ENCODE results near the gene DCST2.

DCST2 gene

DNA sequence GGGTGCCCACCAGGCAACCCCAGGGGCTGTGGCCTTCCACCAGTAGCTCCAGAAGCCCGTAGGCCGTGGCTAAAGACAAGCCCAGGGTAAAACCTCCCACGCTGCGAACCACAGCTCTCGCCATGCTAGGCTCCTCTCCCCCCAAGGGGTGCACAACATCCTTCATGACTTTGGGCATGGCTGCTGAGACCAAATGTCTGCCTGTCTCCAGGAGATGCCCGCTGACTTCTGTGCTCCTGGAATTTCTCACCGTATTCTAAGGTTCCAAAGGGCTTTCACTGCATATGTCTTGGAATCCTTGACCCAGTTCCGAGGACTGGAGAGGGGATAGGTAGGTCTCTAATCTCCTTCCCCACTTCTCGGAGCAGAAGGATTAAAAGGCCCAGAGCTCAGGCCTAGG is at the start of gene DCST2, which contains the start of gene DCST1:
Gene DCST2, minus strand, starts transcription at position 258 of the 400 bp plus-strand sequence. Its CDS starts 80 bp downstream, at position 178.
Gene DCST1, plus strand, starts transcription at position 301 of the 400 bp plus-strand sequence. CDS start 213 bp downstream, outside the sequence.
- no peak for DNase-seq

DNA sequence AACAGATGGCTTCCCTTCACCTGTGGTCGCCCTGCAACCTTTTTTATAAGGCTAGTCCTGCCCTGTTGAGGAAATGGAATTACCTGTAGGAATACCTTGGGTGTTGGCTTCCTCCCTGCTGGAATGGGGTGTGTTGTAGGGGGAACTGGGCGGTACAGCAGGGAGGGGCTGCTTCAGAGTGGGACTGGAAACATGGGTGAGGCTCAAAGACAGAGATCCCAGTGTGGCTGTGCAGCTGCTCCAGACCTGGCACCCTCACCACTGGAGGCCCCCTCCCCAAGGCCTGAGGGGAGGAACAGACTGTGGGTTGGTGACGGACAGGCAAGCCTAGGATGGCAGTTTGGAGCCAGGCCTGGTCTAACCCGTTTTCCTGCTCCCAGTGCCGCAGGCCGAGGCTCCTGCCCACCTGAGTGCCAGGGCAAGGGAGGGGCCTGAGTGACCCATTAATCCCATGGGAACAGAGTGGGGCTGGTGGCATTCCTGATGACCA is 49.5 kb upstream of the DCST2 start:
- no peak for DNase-seq

DNA sequence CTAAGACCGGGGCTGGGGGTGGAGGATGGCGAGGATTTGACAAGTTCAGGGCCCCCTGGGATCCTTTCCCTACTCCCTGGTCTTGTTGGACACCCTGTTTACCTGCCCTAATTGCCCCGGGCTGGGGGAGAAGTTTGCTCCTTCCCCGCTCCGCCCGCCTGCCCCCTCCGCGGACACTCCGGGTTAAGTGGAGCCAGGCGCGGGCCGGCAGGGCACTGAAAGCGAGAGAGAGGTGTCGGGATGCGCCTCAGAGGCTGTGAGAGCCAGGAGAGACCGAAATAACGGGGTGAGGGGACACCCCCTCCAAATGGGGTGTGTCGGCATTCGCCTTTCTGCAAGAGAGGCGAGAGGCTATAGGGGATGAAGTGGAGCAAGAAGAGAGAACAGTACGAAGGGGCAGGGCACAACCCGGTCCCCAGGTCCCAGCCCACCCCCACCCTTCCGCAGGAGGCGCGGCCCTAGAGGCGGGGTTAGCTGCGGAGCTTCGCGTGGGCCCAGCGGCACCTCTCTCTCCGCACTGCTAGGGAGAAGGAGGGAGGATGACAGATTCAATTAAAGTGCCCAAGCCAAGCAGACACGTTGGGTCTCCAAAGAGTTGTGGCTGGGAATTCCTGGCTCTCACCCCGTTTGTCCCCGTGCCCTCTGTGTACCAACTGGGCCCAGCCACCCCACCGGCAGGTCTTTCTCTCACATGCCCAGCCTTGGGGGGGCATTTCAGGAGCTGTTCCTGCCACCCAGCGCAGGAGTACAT is 48.9 kb upstream of the DCST2 start:
- DNase-seq, result no peak

DNA sequence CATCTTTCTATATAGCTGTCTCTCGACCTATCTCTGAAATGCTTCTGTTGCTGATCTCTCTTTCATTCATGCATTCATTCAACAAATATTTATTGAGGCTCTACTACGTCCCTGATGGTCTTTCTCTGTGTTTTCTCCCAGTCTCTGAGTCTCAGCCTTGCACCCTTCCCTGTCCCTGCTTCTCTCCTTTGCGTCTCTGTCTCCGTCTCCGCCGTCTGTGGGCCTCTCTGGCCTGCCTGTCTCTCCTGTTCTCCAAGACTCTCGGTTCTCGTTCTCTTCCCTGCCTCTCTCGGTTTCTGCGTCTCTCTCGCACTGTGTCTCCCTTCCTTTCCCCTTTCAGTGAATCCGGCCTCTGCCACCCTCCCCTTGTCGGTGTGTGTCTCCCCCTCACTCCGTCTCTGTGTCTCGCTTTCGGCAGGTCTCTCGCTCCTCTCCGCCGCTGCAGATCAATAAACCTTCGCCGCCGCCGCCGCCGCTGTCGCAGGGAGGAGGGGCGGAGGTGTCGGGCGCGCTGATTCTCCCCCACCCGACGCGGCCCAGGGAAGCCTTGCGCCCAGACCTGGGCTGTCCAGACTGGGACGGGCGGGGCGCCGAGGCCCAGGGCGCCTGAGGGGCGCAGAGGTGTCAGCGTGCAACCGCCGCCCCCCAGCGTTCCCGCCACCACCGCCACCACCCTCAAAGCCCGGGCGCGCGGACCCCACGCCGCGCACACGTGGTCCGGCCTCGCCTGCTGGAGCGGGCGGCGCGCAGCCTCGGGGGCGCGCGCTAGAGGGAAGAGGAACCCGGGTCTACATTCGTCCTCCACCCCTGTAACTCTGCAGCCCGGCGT is 48.1 kb upstream of the DCST2 start:
- DNase-seq, result no peak

DNA sequence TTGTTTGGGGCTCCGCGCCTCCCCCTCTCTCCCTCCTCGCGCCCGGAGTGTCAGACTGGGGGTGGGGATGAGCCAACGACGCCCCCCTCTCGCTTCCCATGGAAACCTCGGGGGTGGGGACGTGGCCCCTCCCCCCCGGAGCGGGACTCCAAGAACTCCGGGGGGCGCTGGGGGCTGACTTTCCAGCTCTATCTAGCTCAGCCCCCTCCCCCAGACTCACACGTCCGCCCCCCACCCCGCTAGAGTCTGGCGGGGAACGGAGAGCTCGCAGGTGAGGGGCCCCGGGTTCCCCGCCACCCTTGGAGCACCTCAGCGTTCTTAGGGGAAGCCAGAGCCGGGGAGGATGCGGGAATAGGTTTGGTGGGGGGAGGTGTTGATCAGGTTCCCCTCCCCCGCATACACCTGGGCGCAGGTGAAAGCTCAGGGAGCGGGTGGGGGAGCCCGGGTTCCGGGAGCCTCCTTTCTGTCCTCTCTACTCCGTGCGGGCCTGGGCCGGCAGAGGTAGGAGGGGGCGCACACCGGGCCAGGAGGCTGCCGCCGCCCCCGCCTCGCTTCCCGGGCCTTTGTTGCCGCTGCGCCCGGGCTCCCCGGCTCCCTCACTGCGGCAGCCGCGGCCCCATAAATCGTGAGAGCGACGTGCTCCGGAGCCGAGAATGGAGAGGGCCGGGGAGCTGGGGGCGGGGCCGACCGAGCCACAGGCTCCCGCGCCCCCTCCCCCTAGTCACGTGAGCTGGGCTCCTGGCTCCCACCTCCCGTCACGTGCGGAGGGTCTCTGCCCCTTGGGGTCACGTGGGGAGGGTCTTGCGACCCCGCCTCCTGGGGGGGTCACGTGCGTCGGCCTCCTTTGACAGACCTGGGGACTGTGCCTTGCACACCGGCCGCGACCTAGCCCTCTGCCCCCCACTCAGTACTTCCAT is 47.0 kb upstream of the DCST2 start:
- DNase-seq, result peak; percentile 86

DNA sequence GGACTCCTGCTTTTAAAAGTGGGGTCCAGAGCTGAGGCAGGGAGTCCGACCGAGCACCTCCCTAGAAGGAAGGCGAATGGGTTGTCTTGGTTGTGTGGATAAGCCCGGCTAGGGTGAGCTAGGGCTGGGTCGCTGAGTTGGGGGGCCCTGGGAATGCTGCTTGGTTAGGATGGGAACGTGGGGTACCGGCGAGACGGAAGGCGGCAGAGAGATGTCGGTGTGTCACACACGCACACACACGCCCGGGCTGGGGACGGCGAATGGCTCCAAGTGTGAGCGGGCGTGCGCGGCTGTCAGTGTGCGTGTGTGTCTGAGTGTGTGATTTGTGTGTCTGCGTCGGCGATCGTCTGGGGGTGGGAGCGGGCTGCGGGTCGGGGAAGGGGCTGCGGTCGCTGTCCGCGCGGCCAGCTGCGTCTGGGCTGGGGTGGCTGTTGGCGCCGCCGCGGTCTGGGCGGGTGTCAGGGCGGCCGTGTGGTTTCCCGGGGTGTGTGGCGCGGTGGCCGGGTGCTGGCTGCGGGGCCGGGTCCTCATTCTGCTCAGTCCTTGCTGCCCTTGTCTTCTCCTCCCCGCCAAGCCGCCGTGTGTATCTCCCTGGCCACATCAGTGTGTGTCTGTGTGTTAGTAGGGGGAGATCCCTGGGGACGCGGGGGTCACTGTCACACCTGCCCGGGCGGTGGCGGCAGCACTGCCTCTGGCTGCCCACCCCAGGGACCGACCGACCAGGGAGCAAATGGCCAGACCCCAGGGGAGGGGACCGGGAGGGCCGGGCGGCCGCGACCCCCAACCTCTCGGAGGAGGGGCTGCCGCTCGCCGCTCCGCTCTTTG is 46.1 kb upstream of the DCST2 start:
- peak; percentile 65 for DNase-seq

DNA sequence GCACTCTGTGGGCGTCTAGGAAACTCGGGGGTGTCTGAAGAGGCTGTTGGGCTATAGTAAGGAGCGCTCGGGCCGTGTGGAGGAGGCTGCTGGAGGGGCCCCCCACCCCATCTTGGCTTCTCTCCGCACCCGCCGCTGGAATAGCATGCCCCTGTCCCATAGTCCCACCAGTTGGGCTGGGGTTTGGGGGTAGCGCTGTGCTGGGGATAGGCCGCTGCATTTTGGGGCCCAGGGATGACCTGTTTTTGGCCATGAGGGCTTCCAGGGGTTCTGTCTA is 45.6 kb upstream of the DCST2 start:
- no peak for DNase-seq

DNA sequence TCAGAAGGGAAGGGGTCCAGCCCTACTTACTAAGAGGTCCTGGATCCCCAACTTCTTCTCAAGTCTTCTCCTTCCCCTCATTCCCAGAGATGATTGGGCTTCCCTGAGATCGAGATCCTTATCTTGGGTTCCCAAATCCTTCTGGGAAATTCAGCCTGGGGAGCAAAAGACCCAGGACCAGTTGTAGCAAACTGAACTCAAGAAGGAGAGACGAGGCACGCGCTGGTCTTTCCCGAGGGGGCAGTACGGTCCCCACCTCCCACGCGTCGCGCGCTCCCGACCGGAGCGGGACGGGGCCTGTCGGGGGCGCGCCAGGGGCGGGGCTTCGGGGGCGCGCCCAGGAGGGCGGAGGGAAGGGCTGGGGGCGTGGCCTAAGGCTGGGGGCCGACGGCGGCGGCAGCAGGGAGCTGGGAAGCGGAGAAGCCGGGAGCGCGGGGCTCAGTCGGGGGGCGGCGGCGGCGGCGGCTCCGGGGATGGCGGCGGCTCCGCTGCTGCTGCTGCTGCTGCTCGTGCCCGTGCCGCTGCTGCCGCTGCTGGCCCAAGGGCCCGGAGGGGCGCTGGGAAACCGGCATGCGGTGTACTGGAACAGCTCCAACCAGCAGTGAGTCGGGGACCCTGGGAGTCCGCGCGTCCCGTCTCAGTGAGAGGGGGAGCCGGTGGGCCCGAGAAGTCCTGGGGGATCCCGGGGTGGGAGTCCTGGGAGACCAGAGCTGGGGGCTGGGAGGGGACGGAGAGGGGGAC is 45.1 kb upstream of the DCST2 start, which contains the start of gene EFNA3:
Gene EFNA3, plus strand, starts transcription at position 369 of the 741 bp plus-strand sequence. Its CDS starts 105 bp downstream, at position 474.
- peak; percentile 73 for DNase-seq

DNA sequence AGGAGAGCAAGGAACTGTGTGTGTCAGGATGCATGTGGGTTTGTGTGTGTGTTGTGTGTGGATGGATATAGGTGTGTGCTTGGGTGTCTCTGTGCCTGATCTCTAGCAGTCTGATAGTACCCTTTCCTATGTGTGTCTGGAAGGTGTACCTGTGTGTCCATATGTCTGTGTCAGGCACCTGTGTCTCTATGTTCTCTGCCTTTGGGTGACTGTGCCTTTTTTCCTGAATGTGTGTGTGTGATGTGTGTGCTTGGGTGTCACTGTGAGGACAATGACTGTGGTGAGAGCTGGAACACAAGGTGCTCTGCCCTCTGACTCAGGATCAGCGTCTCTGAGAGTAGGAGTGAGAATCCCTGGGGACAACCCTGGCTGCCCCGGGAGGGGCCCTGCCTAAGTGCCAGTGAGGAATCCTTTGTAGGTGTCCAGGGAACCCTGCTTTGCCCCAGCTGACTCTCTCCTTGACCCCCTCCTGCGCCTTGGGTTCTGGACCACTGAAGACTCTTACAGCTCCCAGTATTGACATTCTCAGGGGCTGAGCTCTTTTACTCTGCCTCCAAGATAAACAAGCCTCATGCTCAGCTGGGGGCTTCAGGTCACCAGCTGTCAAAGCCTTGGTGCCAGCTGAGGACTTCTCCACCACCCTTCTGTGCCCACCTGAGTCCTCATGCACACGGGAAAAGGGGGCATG is 44.3 kb upstream of the DCST2 start:
- peak; percentile 52 for DNase-seq

DNA sequence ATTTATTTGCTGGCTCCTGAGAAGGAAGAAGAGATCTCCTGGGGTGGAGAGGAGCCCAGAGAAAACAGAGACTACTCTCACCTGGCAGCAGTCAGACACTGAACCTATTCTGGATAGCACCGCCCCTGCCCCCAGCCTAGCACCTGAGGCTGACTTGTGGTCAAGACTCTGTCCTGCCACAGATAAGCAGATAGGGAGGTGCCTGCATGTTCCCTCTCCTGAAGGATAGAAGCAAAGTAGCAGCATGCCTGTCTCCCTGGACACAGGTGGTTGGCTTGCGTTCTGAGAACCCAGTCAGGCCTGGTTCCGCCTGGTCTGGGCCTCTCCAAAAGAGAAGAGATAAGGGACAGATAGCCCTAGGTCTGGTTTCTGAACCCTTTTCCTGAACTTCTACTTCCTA is 43.8 kb upstream of the DCST2 start:
- DNase-seq, result peak; percentile 16

DNA sequence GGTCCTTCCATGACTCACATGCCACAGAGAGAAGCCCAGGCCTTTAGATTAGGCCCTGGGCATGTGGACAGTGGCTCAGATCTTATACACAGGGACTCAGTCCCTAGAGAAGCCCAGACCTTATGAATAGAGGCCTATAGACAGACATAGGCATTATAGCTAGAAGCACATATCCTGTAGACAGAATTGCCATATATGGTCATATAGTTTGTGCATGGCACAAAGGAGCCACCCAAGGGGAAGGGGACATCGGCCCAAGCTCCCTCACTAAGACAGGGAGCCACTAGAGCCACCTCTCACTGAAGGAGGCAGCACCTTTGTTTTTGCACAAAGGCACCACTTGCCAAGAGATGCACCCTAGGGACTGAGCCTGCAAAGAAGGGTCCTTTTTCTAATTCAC is 42.8 kb upstream of the DCST2 start:
- no peak for DNase-seq

DNA sequence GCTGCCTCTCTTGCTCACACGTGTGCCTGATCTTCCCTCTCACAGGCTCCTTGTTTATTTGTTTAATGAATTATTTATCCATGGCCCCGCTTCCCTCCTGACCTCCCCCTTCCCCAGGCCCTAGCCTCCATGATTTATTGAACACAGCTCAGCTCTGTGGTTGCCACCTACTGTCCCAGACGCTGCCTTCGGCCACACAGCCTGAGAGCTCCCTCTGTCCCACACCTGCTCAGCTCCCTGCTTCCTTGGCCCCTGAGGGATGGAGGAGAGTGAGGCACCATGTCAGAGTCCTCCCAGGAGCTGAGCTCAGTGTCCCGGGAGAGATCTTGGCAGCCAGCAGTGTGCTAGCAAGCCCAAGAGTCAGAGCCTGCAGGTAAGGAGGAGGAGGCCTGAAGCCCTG is 42.0 kb upstream of the DCST2 start:
- DNase-seq, result peak; percentile 64

DNA sequence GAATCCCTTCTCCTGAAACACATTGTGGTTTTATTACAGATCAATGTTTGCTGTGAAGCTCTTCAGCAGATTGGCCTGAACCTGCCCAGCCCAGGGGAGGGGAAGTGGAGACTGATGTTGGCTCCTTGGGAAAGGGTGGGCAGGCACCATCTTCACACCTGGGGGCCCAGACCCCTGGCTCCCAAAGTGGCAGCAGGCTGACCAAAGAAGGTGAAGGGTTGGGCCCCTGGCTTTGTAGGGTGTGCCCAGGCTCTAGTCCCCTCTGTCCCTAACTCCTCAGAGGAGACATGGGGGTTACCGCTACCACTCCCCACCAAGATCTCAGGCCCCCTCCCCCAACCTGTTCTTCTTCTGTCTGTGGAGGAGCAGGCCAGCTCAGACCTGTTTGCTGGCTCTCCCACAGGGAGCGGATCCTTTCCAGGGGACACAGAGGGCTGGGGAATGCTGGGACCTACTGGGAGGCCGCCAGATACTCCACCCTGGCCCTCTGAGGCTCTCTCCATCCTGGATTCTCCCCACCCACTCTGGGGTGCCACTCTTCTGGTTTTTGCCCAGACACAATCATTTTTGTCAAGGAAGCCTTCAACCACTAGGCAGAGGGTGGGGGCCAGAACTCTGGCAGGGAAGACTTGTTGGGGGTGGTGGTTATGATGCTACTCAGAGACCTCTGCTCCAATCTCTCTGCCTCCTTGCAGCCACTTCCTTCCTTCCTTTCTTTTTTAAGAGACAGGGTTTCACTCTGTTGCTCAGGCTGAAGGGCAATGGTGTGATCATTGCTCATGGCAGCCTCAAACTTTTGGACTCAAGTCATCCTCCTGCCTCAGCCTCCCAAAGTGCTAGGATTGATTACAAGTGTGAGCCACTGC is 40.0 kb upstream of the DCST2 start:
- no peak for DNase-seq

DNA sequence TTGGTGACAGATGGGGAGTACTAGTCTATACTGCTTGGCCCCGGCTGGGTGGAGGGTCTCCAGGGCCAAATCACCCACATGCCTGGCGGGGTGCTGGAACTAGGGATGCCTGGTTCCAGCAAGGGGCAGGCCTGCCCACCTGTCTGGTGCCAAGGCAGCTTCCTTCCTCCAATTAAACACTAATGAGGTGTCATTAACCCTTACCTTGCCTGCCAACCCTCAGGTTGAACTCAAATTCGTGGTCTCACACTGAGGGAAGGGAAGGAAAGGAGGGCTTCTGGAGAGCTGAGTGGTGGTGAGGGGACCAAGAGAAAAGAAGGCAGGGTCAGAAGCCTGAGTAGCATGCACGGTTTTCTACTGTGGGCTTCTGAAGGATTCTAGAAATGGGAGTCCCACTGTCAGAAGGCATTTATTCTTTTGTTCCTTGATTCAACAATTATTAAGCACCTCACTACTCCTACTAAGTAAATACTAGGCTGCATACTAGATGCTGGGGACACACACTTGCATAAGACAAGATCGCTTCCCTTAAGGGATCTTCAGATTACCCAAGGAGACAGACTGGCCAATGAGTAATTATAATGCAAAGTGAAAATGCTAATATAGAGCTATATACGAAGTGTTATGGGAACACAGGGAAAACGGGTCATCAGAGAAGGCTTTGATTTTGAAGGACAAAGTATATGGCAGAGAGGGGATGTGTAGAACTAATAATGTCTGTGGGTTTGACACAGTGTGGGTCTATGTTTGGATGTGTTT is 39.1 kb upstream of the DCST2 start:
- no peak for DNase-seq

DNA sequence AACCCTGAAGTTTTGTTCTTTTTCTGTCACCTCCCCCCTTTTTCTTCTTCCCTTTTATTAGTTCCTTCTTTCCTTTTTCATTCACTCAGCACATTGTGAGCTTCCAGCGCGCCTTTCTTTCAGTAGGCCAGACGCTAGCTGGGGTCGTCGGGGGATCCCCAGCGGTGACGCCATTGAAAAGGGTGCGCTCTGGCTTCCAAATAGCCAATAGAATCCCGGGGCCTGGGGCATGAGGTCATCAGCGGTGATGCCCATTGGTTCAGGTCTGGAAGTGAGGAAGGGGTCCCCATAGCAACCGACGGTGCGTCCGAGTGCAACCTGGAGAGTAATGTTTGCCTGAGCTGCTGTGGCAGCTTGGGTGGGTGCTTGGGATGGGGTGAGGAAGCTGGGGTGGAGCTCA is 38.1 kb upstream of the DCST2 start:
- DNase-seq, result peak; percentile 9

DNA sequence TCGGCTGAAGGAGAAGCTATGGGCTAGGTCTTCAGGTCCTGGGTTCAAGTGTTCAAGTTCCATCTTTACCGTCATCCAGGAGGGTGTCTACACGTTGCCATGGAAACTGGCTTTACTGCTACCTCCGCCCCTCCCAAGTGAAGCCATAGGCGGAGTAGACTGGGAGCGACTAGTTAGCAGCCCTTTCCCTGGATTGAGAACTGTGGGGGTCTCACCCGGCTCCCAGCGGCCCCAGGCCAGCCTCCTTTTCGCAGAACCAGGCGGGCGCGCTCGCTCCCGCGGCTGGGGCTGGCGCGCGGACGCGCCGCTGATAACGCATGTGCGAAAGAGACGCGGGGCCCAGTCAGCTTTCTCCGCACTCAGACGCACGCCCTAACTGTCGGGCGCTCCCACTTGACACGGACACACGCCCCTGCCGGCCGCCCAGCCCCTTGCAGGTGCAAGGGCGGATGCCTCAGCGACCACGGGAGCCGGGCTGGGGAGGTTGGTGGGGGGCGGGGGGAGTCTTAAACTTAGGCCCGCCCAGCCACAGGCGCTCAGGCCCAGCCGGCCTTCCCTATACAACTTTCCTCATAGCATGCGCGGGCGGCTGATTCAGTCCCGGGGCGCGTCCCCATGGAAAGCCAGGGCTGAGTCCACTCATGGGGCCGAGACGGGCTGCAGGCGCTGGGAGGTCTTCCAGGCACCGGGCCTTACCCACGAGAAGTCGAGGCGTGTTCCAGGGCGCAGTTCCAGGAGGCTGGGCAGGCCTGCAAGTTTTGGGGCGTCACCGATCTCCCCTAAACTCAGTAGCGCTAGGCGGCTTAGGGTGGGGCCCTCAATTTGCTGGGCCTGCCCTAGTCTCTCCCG is 37.4 kb upstream of the DCST2 start:
- peak; percentile 80 for DNase-seq

DNA sequence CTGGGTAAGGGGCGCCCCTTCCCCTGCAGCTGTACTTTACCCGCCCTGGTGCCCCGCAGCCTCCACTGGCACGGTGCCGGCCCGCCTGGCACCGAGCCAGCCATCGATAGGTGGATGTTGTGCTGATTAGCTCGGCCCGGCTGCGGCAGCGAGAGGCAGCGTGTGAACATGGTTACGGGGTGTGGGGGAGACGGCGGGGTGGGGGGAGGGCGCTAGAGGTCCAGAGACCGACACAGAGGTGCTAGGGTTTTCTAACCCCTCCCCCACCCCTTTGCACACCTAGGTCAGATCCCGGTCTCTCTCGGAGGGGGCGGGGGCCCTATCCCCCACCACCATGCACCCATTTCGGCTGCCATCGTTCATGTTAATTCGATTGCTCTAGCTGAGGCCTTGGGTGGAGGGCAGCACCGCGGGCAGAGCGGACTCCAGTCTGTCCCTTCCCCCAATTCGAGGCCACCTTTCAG is 36.6 kb upstream of the DCST2 start:
- DNase-seq, result peak; percentile 93
